ENCODE measurements around the gene VPS51.

DNA sequence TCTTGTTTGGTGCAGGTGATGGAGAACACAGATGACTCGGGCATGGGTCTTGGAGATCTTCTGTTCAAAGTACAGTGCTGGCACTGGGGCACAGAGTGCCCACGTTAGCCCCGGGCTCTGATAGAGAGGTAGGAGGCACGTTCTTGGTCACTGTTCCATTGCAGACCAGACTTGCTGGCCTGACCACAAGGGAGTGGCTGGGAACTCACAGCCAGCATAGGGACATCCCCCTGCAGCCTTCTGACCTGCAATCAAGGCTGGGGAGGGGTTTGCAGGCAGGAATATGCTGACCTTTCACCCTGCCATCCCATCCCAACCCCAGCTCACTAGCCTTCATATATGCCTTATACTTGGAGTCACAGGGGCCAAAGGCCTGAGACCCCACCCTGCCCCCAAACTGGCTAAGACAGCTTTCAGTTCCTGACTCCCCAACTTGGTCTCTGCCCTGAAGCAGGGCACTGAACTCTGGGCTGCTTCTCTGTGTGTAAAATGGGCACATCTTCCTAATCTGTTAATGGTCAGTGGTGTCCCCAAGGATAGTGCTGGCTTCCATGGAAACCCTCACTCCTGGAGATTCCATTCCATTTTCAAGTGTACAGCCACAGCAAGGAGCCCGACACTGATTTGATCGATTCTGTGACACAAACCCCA is 30.7 kb downstream of the VPS51 start:
- TF ChIP-seq POLR2A (IDR thresholded peaks at IDR 0.05), result no peak
- TF ChIP-seq, protein P1, sequence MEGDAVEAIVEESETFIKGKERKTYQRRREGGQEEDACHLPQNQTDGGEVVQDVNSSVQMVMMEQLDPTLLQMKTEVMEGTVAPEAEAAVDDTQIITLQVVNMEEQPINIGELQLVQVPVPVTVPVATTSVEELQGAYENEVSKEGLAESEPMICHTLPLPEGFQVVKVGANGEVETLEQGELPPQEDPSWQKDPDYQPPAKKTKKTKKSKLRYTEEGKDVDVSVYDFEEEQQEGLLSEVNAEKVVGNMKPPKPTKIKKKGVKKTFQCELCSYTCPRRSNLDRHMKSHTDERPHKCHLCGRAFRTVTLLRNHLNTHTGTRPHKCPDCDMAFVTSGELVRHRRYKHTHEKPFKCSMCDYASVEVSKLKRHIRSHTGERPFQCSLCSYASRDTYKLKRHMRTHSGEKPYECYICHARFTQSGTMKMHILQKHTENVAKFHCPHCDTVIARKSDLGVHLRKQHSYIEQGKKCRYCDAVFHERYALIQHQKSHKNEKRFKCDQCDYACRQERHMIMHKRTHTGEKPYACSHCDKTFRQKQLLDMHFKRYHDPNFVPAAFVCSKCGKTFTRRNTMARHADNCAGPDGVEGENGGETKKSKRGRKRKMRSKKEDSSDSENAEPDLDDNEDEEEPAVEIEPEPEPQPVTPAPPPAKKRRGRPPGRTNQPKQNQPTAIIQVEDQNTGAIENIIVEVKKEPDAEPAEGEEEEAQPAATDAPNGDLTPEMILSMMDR (IDR thresholded peaks at IDR 0.05), result no peak
